CD4-positive, alpha-beta T cell (primary cell): ENCODE data around the gene IL4R. TPM values are rescaled to one million over a fixed set of nuclear protein-coding genes. Genes with fewer than 3 reads are reported as not detected.

ENCODE experiments used
- ATAC-seq: fragments of 200-7000 bp; cut with Tn5 transposase; one replicate; pipeline ENCODE4 v1.10.0; 2022; ENCODE audit warnings: mild to moderate bottlenecking; ENCODE audit not compliant: poor library complexity
- CTCF ChIA-PET: fragments of 350-600 bp; sonication (Branson Sonifier 250); formaldehyde crosslinking; loops from one replicate; lab custom pipeline; 2021; ENCODE audit warnings: antibody characterized with exemption, inconsistent platforms; lab: Charles Lee
- POLR2A ChIA-PET: fragments of 350-600 bp; sonication (Branson Sonifier 250); formaldehyde crosslinking; loops from one replicate; lab custom pipeline; 2021; ENCODE audit warnings: antibody characterized with exemption, inconsistent platforms; lab: Charles Lee
- DNase-seq, 14 experiments: peaks; one replicate each; pipeline ENCODE4 v3.0.0-alpha.2; 2013 to 2020; ENCODE audit warnings: mixed read lengths in 2 of 14
- H3K27ac ChIP-seq, 2 donors: one replicate each; pipeline versions ENCODE4 v1.5.1 to v1.7.0; 2013; ENCODE audit warnings: low read length in 2 of 2, low read depth in 1 of 2, mild to moderate bottlenecking in 1 of 2
- H3K27me3 ChIP-seq, 2 experiments: 1 replicate in 1 of 2; 2 replicates in 1 of 2; pipeline versions ENCODE4 v1.6.1 to v1.7.0; 2013; ENCODE audit warnings: low read length in 2 of 2, control low read depth in 1 of 2, mild to moderate bottlenecking in 1 of 2, moderate library complexity in 1 of 2; ENCODE audit not compliant: insufficient read depth in 2 of 2, control insufficient read depth in 1 of 2
- H3K36me3 ChIP-seq: one replicate; pipeline ENCODE4 v1.6.1; 2013; ENCODE audit warnings: low read length, control low read depth; ENCODE audit not compliant: insufficient read depth
- H3K4me1 ChIP-seq: one replicate; pipeline ENCODE4 v1.6.1; 2013; ENCODE audit warnings: low read length, control low read depth; ENCODE audit not compliant: insufficient read depth
- H3K4me3 ChIP-seq: one replicate; pipeline ENCODE4 v1.5.1; 2013; ENCODE audit warnings: mild to moderate bottlenecking, low read length, moderate library complexity
- H3K9me3 ChIP-seq, 2 experiments: 1 replicate in 1 of 2; 2 replicates in 1 of 2; pipeline versions ENCODE4 v1.6.1 to v1.7.0; 2013; ENCODE audit warnings: low read length in 2 of 2, mild to moderate bottlenecking in 2 of 2, control low read depth in 1 of 2, moderate library complexity in 1 of 2; ENCODE audit not compliant: control insufficient read depth in 1 of 2, insufficient read depth in 1 of 2
- H3K27ac Mint-ChIP-seq: one replicate; pipeline ENCODE4 v1.8.0; 2020; ENCODE audit warnings: mixed read lengths
- H3K27me3 Mint-ChIP-seq: one replicate; pipeline ENCODE4 v1.8.0; 2021; ENCODE audit warnings: mixed read lengths
- H3K36me3 Mint-ChIP-seq: one replicate; pipeline ENCODE4 v1.8.0; 2021; ENCODE audit warnings: low read depth, mixed read lengths
- H3K4me1 Mint-ChIP-seq: one replicate; pipeline ENCODE4 v1.8.0; 2021; ENCODE audit warnings: low read depth, mixed read lengths
- H3K4me3 Mint-ChIP-seq: one replicate; pipeline ENCODE4 v1.8.0; 2020; ENCODE audit warnings: mild to moderate bottlenecking, mixed read lengths
- H3K9me3 Mint-ChIP-seq: one replicate; pipeline ENCODE4 v1.8.0; 2020; ENCODE audit warnings: mixed read lengths
- intact Hi-C, 2 experiments: fragments of 100-400 bp; cut with DNase I in 1 of 2; cut with micrococcal nuclease in 1 of 2; formaldehyde crosslinking; loops; one replicate each; pipeline versions ENCODE4 v1.15.1 to v1.9.0; 2023 to 2025; cut with DNase I, micrococcal nuclease
- total RNA-seq, 174 experiments: library from RNA in 2 of 174; stranded (reverse) in 2 of 174; gene quantifications; one replicate each; pipeline ENCODE4 v1.2.3 and lab custom pipeline; 2021 to 2026
- TF ChIP-seq, protein P1 (sequence below): fragments of 200-600 bp; IDR thresholded peaks from one replicate; pipeline ENCODE4 v1.8.0; 2022; ENCODE audit warnings: antibody characterized with exemption, mild to moderate bottlenecking

The IL4R gene
- total RNA-seq, 2 experiments from 2014 or later: 145 to 147 TPM

DNA sequence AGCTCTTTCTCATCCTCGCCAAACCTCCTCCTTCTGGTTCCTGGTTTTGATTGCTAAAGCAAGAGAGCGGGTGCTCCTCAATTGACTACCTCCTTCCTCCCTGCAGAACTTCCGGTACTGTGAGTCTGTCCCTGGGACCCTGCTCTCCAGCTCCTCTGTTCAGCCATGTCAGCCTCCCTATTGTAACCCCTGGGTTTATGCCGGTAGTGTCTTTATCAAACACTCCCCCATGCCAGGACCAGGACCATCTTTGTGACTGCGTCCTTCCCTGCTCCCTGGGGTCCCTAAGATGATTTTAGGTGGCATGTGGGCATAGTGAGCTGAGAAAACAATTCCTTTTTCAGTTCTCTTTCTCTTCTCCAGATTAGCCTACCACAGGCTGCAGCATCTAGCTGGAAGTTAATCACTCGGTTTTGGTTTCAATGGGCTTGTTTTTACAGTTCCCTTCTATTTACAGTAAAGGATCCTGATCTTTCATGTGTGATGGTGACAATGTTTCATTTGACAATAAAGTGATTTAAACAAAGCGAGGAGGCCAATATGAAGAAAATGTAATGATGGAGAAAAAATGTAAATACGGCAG, 60.5 kb downstream of the IL4R start:
- Mint-ChIP-seq H3K4me3 (no peak overlapping the region), H3K27me3 (no peaks in the 10 kb centered on the region), H3K36me3 (no peaks in the 10 kb centered on the region), H3K27ac (no peak overlapping the region), H3K4me1 (peaks cover 43% of the 10 kb centered on the region), H3K9me3 (no peaks in the 10 kb centered on the region)
- H3K4me1 ChIP-seq: peaks cover 78% of the 10 kb centered on the region
- no peaks in the 10 kb centered on the region for H3K36me3 ChIP-seq
- no peak for ATAC-seq
- CTCF ChIA-PET: interaction anchor here (0.9 to 2.6 kb wide), 3 partner anchors 26 to 139 kb away, joined by 3 to 10 read pairs (median 3); no protein-coding TSS in a partner anchor
- H3K9me3 ChIP-seq: peaks cover 0 to 5% of the 10 kb centered on the region in 2 experiments
- POLR2A ChIA-PET: interaction anchor here (1.1 to 1.5 kb wide), 3 partner anchors 28 to 30 kb away, joined by 4 to 7 read pairs (median 4); partner anchors contain the start of gene IL21R
- TF ChIP-seq, protein P1, sequence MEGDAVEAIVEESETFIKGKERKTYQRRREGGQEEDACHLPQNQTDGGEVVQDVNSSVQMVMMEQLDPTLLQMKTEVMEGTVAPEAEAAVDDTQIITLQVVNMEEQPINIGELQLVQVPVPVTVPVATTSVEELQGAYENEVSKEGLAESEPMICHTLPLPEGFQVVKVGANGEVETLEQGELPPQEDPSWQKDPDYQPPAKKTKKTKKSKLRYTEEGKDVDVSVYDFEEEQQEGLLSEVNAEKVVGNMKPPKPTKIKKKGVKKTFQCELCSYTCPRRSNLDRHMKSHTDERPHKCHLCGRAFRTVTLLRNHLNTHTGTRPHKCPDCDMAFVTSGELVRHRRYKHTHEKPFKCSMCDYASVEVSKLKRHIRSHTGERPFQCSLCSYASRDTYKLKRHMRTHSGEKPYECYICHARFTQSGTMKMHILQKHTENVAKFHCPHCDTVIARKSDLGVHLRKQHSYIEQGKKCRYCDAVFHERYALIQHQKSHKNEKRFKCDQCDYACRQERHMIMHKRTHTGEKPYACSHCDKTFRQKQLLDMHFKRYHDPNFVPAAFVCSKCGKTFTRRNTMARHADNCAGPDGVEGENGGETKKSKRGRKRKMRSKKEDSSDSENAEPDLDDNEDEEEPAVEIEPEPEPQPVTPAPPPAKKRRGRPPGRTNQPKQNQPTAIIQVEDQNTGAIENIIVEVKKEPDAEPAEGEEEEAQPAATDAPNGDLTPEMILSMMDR: no peak
- no peak overlapping the region for H3K4me3 ChIP-seq
- DNase-seq: peak in 2 of 14 experiments; percentile 36 to 47
- intact Hi-C loops: loop anchor here in 1 of 2 experiments (2.0 kb wide), 1 partner anchor 28 kb away; the partner anchor contains the start of gene IL21R
- no peaks in the 10 kb centered on the region for H3K27me3 ChIP-seq
- H3K27ac ChIP-seq: peak overlapping the region in 1 of 2 donors; percentile 39

DNA sequence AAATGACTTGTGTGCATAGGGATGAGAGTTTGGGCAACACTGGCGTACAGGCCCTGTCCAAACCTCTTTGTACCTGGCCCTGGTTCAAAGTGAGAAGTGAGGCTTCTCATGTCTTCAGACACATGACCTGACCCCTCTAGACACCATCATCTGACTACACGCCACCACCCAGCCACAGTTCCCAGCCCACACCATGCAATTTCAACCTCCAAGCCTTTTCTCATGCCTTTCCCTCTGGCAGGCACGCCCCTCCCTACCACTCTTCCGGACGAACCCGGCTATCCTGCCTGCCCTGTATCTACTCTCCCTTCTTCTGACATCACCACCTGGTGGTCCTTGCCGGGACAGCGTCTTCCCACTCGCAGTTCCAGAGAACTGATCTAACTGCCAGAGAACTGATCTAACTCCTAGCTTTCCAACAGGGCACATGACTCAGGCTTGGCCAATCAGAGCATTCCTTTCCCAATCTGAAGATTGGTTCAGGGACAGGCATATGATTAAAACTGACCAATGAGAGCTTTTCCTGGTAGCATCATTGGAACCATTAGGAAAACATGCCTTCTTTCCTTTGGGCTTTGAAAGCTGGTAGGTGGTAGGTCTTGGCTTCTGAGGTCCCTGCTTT, 61.1 kb downstream of the IL4R start:
- H3K4me1 ChIP-seq: peaks cover 76% of the 10 kb centered on the region
- no peaks in the 10 kb centered on the region for H3K27me3 ChIP-seq
- H3K36me3 ChIP-seq: no peaks in the 10 kb centered on the region
- TF ChIP-seq, protein P1: peak; percentile 29
- Mint-ChIP-seq H3K4me1 (peaks cover 39% of the 10 kb centered on the region), H3K36me3 (no peaks in the 10 kb centered on the region), H3K27me3 (no peaks in the 10 kb centered on the region), H3K27ac (no peak overlapping the region), H3K4me3 (no peak overlapping the region), H3K9me3 (no peaks in the 10 kb centered on the region)
- no peak overlapping the region for H3K27ac ChIP-seq
- intact Hi-C loops: loop anchor here in 1 of 2 experiments (2.0 kb wide), 1 partner anchor 28 kb away; the partner anchor contains the start of gene IL21R
- ChIA-PET POLR2A (interaction anchor here (1.1 to 1.5 kb wide), 4 partner anchors 27 to 72 kb away, joined by 4 to 7 read pairs (median 4); partner anchors contain the start of gene IL21R), CTCF (interaction anchor here (0.7 to 2.6 kb wide), 5 partner anchors 23 to 265 kb away, joined by 3 to 10 read pairs (median 3); no protein-coding TSS in a partner anchor)
- H3K4me3 ChIP-seq: no peak overlapping the region
- DNase-seq (peak in 9 of 14 experiments; percentile 23 to 71 (median 42)), ATAC-seq (peak; percentile 52)
- peaks cover 0 to 2% of the 10 kb centered on the region in 2 experiments for H3K9me3 ChIP-seq

DNA sequence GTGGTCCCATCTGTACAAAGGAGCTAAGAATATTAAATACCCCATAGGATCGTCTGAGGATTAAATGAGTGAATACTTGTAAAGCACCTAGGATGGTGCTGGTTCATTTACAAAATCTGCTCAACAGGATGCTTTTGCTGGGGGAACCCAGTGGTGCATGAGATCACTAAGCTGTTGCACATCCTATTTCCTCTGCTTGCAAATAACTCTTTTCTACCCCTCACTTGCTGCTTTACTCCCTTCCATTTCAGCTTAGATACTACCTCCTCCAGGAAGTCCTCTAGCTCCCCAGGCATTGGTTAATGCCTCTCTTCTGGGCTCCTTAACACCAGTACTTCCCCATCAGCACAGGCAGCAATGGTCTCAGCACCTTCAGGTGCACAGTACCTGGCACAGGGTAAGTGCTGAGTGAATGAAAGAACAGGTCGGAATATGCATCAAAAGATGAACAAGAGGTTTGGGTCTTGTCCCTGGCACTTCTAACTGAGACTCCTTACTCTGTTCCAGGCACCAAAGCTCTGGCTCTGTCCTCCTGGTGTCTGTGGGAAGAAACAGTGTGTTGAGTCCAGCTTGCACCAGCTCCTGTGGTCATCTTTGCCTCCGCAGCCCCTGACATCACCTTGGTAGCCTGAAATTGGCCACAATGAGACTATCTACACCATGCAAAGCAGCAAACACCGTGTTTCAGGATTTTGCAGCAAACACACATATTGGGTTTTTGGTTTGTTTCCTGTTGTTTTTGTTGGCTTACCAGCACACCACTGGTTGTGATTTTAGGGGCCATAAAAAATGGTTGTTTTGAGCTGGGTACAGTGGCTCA, 64.1 kb downstream of the IL4R start:
- no peaks in the 10 kb centered on the region for H3K9me3 Mint-ChIP-seq
- Histone ChIP-seq H3K36me3 (no peaks in the 10 kb centered on the region), H3K27me3 (no peaks in the 10 kb centered on the region), H3K4me1 (peaks cover 55% of the 10 kb centered on the region), H3K4me3 (no peak overlapping the region), H3K27ac (peak overlapping the region; percentile 26 to 32), H3K9me3 (no peaks in the 10 kb centered on the region)
- no peaks in the 10 kb centered on the region for H3K36me3 Mint-ChIP-seq
- DNase-seq (peak in 5 of 14 experiments; percentile 34 to 61 (median 51)), ATAC-seq (peak; percentile 72)
- CTCF ChIA-PET: interaction anchor here (0.8 to 2.1 kb wide), 3 partner anchors 10 to 199 kb away, joined by 3 to 8 read pairs (median 5); no protein-coding TSS in a partner anchor
- intact Hi-C loops: loop anchor here in 1 of 2 experiments (2.0 kb wide), 1 partner anchor 27 kb away; no protein-coding TSS in a partner anchor
- H3K27ac Mint-ChIP-seq: peak overlapping the region; percentile 86
- H3K4me3 Mint-ChIP-seq: peak overlapping the region; percentile 62
- TF ChIP-seq, protein P1: no peak
- no peaks in the 10 kb centered on the region for H3K27me3 Mint-ChIP-seq
- peaks cover 35% of the 10 kb centered on the region for H3K4me1 Mint-ChIP-seq
- POLR2A ChIA-PET: interaction anchor here (0.9 to 3.2 kb wide), 19 partner anchors 10 to 204 kb away, joined by 3 to 35 read pairs (median 4); partner anchors contain the start of genes IL21R and KDM8
